ENCODE results near the gene AOC2. TPM values are rescaled to one million over a fixed set of nuclear protein-coding genes. Genes with fewer than 3 reads are reported as not detected.

AOC2 gene
- total and polyA plus RNA-seq, 2 of the 13 experiments (the other 11 are each of a cell fraction or from before 2014, with no cell fraction given), result 1.2 to 3.3 TPM

GRCh38 chr17:42853597-42853967, 9.2 kb downstream of the AOC2 start (continued):
- TF ChIP-seq ZNF512B (CRISPR knock-in tag; IDR thresholded peaks at IDR 0.05; ENCODE audit: borderline replicate concordance) (peak; percentile 67; the same call in 1 of the 2 replicates), ZIK1 (CRISPR knock-in tag; IDR thresholded peaks at IDR 0.05; ENCODE audit: borderline replicate concordance, low read depth) (0 out of 2 replicates have a peak, but pooled peaks have one; percentile 13), DNMT3B (CRISPR knock-in tag; conservative IDR thresholded peaks at IDR 0.05) (no peak), ZNF788 (CRISPR knock-in tag; IDR thresholded peaks at IDR 0.05; ENCODE audit: borderline replicate concordance) (no peak), WIZ (CRISPR knock-in tag; IDR thresholded peaks at IDR 0.05) (no peak), MEIS2 (CRISPR knock-in tag; IDR thresholded peaks at IDR 0.05) (0 out of 2 replicates have a peak, but pooled peaks have one; percentile 32), HMGXB4 (CRISPR knock-in tag; IDR thresholded peaks at IDR 0.05; ENCODE audit: borderline replicate concordance in 1 of 2, low read depth in 1 of 2) (no peak), NCOA1 (CRISPR knock-in tag; IDR thresholded peaks at IDR 0.05) (no peak), JARID2 (CRISPR knock-in tag; IDR thresholded peaks at IDR 0.05; ENCODE audit: insufficient replicate concordance) (no peak), ZNF468 (CRISPR knock-in tag; IDR thresholded peaks at IDR 0.05) (0 out of 2 replicates have a peak, but pooled peaks have one; percentile 16), DR1 (CRISPR knock-in tag; IDR thresholded peaks at IDR 0.05) (no peak), RFX3 (CRISPR knock-in tag; IDR thresholded peaks at IDR 0.05) (no peak), IKZF4 (CRISPR knock-in tag; IDR thresholded peaks at IDR 0.05; ENCODE audit: borderline replicate concordance, low read depth, not compliant biosample characterization) (no peak)
- TF ChIP-seq, protein P1, sequence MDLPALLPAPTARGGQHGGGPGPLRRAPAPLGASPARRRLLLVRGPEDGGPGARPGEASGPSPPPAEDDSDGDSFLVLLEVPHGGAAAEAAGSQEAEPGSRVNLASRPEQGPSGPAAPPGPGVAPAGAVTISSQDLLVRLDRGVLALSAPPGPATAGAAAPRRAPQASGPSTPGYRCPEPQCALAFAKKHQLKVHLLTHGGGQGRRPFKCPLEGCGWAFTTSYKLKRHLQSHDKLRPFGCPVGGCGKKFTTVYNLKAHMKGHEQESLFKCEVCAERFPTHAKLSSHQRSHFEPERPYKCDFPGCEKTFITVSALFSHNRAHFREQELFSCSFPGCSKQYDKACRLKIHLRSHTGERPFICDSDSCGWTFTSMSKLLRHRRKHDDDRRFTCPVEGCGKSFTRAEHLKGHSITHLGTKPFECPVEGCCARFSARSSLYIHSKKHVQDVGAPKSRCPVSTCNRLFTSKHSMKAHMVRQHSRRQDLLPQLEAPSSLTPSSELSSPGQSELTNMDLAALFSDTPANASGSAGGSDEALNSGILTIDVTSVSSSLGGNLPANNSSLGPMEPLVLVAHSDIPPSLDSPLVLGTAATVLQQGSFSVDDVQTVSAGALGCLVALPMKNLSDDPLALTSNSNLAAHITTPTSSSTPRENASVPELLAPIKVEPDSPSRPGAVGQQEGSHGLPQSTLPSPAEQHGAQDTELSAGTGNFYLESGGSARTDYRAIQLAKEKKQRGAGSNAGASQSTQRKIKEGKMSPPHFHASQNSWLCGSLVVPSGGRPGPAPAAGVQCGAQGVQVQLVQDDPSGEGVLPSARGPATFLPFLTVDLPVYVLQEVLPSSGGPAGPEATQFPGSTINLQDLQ (CRISPR knock-in tag; IDR thresholded peaks at IDR 0.05), result 0 out of 2 replicates have a peak, but pooled peaks have one; percentile 63
- TF ChIP-seq, protein P2, sequence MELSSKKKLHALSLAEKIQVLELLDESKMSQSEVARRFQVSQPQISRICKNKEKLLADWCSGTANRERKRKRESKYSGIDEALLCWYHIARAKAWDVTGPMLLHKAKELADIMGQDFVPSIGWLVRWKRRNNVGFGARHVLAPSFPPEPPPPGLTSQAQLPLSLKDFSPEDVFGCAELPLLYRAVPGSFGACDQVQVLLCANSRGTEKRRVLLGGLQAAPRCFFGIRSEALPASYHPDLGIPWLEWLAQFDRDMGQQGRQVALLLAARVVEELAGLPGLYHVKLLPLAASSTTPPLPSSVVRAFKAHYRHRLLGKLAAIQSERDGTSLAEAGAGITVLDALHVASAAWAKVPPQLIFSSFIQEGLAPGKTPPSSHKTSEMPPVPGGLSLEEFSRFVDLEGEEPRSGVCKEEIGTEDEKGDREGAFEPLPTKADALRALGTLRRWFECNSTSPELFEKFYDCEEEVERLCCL (CRISPR knock-in tag; IDR thresholded peaks at IDR 0.05; ENCODE audit: borderline replicate concordance), result peak; percentile 80; the same call in 1 of the 2 replicates
- TF ChIP-seq, protein P3, sequence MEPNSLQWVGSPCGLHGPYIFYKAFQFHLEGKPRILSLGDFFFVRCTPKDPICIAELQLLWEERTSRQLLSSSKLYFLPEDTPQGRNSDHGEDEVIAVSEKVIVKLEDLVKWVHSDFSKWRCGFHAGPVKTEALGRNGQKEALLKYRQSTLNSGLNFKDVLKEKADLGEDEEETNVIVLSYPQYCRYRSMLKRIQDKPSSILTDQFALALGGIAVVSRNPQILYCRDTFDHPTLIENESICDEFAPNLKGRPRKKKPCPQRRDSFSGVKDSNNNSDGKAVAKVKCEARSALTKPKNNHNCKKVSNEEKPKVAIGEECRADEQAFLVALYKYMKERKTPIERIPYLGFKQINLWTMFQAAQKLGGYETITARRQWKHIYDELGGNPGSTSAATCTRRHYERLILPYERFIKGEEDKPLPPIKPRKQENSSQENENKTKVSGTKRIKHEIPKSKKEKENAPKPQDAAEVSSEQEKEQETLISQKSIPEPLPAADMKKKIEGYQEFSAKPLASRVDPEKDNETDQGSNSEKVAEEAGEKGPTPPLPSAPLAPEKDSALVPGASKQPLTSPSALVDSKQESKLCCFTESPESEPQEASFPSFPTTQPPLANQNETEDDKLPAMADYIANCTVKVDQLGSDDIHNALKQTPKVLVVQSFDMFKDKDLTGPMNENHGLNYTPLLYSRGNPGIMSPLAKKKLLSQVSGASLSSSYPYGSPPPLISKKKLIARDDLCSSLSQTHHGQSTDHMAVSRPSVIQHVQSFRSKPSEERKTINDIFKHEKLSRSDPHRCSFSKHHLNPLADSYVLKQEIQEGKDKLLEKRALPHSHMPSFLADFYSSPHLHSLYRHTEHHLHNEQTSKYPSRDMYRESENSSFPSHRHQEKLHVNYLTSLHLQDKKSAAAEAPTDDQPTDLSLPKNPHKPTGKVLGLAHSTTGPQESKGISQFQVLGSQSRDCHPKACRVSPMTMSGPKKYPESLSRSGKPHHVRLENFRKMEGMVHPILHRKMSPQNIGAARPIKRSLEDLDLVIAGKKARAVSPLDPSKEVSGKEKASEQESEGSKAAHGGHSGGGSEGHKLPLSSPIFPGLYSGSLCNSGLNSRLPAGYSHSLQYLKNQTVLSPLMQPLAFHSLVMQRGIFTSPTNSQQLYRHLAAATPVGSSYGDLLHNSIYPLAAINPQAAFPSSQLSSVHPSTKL (CRISPR knock-in tag; IDR thresholded peaks at IDR 0.05), result no peak

Measured in HepG2 (cell line).